22Rv1 (cell line): ENCODE data around the gene RNF152.

Experiments
- CTCF ChIP-seq: fragments of 450-650 bp; IDR thresholded peaks from 2 replicates; pipeline ENCODE4 v1.5.1; 2017; ENCODE audit warnings: mild to moderate bottlenecking
- ZFX ChIP-seq: fragments of 450-650 bp; IDR thresholded peaks from 2 replicates; pipeline ENCODE4 v1.6.1; 2017; ENCODE audit warnings: antibody characterized with exemption, borderline replicate concordance

- no peak for TF ChIP-seq CTCF
- no peak for TF ChIP-seq ZFX
Observed at GRCh38 chr18:61761875-61762274, 130.9 kb downstream of the RNF152 start.
